ENCODE results near the gene DDOST. TPM values are rescaled to one million over a fixed set of nuclear protein-coding genes. Genes with fewer than 3 reads are reported as not detected.

The DDOST gene
- total and polyA plus RNA-seq, 2 experiments from 2014 or later = 151 to 270 TPM

DNA sequence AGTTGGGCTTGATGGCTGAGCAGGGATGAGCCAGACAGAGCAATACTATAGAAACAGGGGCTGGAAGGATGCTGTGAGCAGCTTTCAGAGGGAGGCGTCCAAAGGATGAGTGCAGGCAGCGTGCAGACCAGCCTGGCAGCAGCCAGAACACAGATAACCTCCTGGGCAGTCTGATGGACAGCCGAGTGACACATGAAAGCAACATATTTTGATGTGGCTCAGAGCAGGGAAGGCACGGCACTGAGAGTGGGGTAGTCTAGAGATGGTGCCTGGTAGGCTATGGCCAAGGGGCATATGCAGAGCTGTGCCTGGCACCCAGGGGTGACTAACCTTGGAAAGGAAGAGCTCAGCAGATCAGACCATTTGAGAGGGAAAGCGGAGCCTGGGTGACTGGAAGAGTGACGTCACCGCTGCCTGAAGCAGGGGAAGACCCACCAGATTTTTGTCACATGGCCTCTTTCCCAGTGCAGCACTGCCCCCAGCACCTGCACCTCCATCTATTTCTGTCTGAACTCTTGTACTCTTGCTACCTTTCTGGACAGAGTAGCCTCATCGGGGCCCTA is 24.3 kb downstream of the DDOST start (continued):
- TF ChIP-seq, protein P1, sequence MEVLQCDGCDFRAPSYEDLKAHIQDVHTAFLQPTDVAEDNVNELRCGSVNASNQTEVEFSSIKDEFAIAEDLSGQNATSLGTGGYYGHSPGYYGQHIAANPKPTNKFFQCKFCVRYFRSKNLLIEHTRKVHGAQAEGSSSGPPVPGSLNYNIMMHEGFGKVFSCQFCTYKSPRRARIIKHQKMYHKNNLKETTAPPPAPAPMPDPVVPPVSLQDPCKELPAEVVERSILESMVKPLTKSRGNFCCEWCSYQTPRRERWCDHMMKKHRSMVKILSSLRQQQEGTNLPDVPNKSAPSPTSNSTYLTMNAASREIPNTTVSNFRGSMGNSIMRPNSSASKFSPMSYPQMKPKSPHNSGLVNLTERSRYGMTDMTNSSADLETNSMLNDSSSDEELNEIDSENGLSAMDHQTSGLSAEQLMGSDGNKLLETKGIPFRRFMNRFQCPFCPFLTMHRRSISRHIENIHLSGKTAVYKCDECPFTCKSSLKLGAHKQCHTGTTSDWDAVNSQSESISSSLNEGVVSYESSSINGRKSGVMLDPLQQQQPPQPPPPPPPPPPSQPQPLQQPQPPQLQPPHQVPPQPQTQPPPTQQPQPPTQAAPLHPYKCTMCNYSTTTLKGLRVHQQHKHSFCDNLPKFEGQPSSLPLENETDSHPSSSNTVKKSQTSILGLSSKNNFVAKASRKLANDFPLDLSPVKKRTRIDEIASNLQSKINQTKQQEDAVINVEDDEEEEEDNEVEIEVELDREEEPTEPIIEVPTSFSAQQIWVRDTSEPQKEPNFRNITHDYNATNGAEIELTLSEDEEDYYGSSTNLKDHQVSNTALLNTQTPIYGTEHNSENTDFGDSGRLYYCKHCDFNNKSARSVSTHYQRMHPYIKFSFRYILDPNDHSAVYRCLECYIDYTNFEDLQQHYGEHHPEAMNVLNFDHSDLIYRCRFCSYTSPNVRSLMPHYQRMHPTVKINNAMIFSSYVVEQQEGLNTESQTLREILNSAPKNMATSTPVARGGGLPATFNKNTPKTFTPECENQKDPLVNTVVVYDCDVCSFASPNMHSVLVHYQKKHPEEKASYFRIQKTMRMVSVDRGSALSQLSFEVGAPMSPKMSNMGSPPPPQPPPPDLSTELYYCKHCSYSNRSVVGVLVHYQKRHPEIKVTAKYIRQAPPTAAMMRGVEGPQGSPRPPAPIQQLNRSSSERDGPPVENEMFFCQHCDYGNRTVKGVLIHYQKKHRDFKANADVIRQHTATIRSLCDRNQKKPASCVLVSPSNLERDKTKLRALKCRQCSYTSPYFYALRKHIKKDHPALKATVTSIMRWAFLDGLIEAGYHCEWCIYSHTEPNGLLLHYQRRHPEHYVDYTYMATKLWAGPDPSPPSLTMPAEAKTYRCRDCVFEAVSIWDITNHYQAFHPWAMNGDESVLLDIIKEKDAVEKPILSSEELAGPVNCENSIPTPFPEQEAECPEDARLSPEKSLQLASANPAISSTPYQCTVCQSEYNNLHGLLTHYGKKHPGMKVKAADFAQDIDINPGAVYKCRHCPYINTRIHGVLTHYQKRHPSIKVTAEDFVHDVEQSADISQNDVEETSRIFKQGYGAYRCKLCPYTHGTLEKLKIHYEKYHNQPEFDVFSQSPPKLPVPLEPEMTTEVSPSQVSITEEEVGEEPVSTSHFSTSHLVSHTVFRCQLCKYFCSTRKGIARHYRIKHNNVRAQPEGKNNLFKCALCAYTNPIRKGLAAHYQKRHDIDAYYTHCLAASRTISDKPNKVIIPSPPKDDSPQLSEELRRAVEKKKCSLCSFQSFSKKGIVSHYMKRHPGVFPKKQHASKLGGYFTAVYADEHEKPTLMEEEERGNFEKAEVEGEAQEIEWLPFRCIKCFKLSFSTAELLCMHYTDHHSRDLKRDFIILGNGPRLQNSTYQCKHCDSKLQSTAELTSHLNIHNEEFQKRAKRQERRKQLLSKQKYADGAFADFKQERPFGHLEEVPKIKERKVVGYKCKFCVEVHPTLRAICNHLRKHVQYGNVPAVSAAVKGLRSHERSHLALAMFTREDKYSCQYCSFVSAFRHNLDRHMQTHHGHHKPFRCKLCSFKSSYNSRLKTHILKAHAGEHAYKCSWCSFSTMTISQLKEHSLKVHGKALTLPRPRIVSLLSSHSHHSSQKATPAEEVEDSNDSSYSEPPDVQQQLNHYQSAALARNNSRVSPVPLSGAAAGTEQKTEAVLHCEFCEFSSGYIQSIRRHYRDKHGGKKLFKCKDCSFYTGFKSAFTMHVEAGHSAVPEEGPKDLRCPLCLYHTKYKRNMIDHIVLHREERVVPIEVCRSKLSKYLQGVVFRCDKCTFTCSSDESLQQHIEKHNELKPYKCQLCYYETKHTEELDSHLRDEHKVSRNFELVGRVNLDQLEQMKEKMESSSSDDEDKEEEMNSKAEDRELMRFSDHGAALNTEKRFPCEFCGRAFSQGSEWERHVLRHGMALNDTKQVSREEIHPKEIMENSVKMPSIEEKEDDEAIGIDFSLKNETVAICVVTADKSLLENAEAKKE (CRISPR knock-in tag; IDR thresholded peaks at IDR 0.05) = no peak
- TF ChIP-seq CREB1 (CRISPR knock-in tag; IDR thresholded peaks at IDR 0.05; ENCODE audit: low read depth) (no peak), ZNF331 (CRISPR knock-in tag; IDR thresholded peaks at IDR 0.05; ENCODE audit: low read depth) (no peak), JUNB (IDR thresholded peaks at IDR 0.05; ENCODE audit: unreplicated experiment) (no peak), ETS1 (IDR thresholded peaks at IDR 0.05) (no peak), EZH2phosphoT487 (IDR thresholded peaks at IDR 0.05; ENCODE audit: unreplicated experiment) (no peak)

DNA sequence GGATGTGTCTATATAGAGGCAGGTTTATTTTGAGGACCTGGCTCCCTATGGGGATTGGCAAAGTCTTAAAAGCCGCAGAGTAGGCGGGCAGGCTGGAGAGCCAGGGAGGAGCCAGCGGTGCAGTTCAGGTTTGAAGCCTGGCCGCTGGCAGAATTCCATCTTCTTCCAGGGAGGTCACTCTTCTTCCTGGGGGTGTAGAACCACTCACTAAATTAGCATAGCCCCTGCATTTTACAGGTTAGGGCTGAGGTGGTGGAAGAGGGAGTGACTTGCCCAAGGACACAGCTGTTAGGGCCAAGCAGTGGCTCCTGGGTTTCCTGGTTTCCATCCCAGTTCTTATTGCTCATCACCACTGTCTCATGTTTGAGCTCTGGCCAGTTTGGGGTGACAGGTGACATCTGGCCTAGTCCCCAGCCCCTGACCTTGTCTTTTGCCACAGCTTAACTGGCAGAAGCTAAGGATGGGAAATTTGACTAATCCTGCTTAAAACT is 26.5 kb downstream of the DDOST start:
- H3K27me3 Mint-ChIP-seq (ENCODE audit: insufficient read depth, low read depth, poor library complexity) = peaks cover 18% of the 10 kb centered on the region
- peak; percentile 81 for DNase-seq (ENCODE audit: low spot score)
- no peaks in the 10 kb centered on the region for H3K27me3 ChIP-seq (ENCODE audit: insufficient read depth)
- peak overlapping the region; percentile 72; the same call in 1 of the 2 replicates for H3K27ac ChIP-seq (ENCODE audit: low read depth)
- peak overlapping the region; percentile 81 for H3K4me2 ChIP-seq
- no peaks in the 10 kb centered on the region; the same call in 2 of the 3 replicates for H3K36me3 Mint-ChIP-seq (ENCODE audit: low read depth)
- peaks cover 4% of the 10 kb centered on the region for H3K4me1 ChIP-seq (ENCODE audit: insufficient read depth)
- H3K9me3 Mint-ChIP-seq = peaks cover 4% of the 10 kb centered on the region; the same call in 1 of the 3 replicates
- peak; percentile 80 for ATAC-seq
- H3K4me3 Mint-ChIP-seq = peak overlapping the region; percentile 87
- peaks cover 3% of the 10 kb centered on the region; the same call in 1 of the 3 replicates for H3K4me1 Mint-ChIP-seq
- no peaks in the 10 kb centered on the region for H3K79me2 ChIP-seq (replicated peaks; ENCODE audit: insufficient read depth)
- H3K9me2 ChIP-seq (ENCODE audit: insufficient read depth) = no peaks in the 10 kb centered on the region
- H3F3A ChIP-seq (replicated peaks; ENCODE audit: low read depth) = no peaks in the 10 kb centered on the region
- peak overlapping the region; percentile 68 for H3K4me3 ChIP-seq
- peak overlapping the region; percentile 94; the same call in 1 of the 2 replicates for H3K27ac Mint-ChIP-seq
- no peaks in the 10 kb centered on the region for H3K36me3 ChIP-seq (ENCODE audit: insufficient read depth)
- H2AFZ ChIP-seq = peak overlapping the region; percentile 82
- no peaks in the 10 kb centered on the region for H4K20me1 ChIP-seq (replicated peaks; ENCODE audit: insufficient read depth)
- TF ChIP-seq, protein P1 (CRISPR knock-in tag; IDR thresholded peaks at IDR 0.05) = no peak
- no peak for TF ChIP-seq CREB1 (CRISPR knock-in tag; IDR thresholded peaks at IDR 0.05; ENCODE audit: low read depth)
- no peak for TF ChIP-seq ZNF331 (CRISPR knock-in tag; IDR thresholded peaks at IDR 0.05; ENCODE audit: low read depth)
- no peak for TF ChIP-seq ZNF114 (CRISPR knock-in tag; IDR thresholded peaks at IDR 0.05)

Measured in GM23338 (cell line).